ENCODE measurements around the gene FOXA3. TPM values are rescaled to one million over a fixed set of nuclear protein-coding genes. Genes with fewer than 3 reads are reported as not detected.

FOXA3 gene
- total RNA-seq, 1 donor from 2014 or later: 1.0 TPM

- H3K4me1 Mint-ChIP-seq (ENCODE audit: low read depth, unreplicated experiment): peaks cover 15% of the 10 kb centered on the region
- H3K27ac Mint-ChIP-seq (ENCODE audit: unreplicated experiment): peak overlapping the region; percentile 57
These were observed 36.5 kb upstream of the FOXA3 start for GRCh38 chr19:45827459-45828093.

DNA sequence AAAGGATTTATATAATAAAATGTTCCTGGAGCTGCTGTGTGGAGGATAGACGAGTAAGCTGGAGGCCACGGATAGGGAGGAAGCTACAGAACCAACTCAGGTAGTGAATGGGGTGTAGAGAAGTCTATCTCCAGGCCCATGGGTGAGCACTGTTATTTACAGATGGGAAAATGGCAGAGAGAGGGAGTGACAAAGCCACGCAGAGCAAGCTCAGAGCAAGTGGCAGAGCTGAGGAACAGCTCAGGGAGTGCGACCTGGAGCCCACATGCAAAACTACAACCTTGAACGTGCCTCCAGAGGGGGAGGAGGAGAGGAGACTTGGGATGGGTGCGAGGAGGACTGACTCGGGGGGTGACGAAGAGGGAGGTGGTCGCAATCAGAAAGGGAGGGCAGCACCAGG, 35.6 kb upstream of the FOXA3 start:
- Mint-ChIP-seq H3K4me3 (ENCODE audit: unreplicated experiment) (peak overlapping the region; percentile 16), H3K27me3 (ENCODE audit: unreplicated experiment) (peaks cover 7% of the 10 kb centered on the region), H3K36me3 (ENCODE audit: unreplicated experiment) (no peaks in the 10 kb centered on the region), H3K4me1 (ENCODE audit: low read depth, unreplicated experiment) (peaks cover 15% of the 10 kb centered on the region), H3K9me3 (ENCODE audit: unreplicated experiment) (no peaks in the 10 kb centered on the region), H3K27ac (ENCODE audit: unreplicated experiment) (no peak overlapping the region)
- DNase-seq: no peak
- TF ChIP-seq, protein P1, sequence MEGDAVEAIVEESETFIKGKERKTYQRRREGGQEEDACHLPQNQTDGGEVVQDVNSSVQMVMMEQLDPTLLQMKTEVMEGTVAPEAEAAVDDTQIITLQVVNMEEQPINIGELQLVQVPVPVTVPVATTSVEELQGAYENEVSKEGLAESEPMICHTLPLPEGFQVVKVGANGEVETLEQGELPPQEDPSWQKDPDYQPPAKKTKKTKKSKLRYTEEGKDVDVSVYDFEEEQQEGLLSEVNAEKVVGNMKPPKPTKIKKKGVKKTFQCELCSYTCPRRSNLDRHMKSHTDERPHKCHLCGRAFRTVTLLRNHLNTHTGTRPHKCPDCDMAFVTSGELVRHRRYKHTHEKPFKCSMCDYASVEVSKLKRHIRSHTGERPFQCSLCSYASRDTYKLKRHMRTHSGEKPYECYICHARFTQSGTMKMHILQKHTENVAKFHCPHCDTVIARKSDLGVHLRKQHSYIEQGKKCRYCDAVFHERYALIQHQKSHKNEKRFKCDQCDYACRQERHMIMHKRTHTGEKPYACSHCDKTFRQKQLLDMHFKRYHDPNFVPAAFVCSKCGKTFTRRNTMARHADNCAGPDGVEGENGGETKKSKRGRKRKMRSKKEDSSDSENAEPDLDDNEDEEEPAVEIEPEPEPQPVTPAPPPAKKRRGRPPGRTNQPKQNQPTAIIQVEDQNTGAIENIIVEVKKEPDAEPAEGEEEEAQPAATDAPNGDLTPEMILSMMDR (IDR thresholded peaks at IDR 0.05; ENCODE audit: partially characterized antibody, unreplicated experiment): no peak

More at GRCh38 chr19:45827459-45828093, 36.5 kb upstream of the FOXA3 start:
- Mint-ChIP-seq H3K27me3 (ENCODE audit: unreplicated experiment) (peaks cover 7% of the 10 kb centered on the region), H3K4me3 (ENCODE audit: unreplicated experiment) (peak overlapping the region; percentile 16), H3K36me3 (ENCODE audit: unreplicated experiment) (no peaks in the 10 kb centered on the region), H3K9me3 (ENCODE audit: unreplicated experiment) (peaks cover 2% of the 10 kb centered on the region)
- TF ChIP-seq, protein P1 (IDR thresholded peaks at IDR 0.05; ENCODE audit: partially characterized antibody, unreplicated experiment): peak; percentile 26
- no peak for DNase-seq

DNA sequence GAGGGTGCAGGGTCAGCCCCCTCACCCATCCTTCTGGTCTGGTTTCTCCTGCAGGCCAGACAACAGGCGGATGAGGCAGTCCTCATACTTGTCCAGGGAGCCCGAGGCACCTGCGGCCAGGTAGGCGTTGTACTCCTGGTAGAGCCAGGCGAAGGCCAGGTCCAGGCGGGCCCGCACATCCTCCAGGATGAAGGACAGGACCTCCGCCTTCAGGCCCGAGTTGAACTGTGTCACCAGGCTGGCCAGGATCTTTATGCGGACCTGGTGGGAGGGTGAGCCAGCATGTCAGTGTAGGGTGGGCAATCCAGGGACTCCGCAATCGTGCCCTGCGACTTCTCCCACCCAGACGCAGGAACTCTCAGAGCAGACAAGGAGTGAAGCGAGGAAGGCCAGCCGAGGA, 35.2 kb upstream of the FOXA3 start:
- Mint-ChIP-seq H3K27ac (ENCODE audit: unreplicated experiment) (no peak overlapping the region), H3K4me3 (ENCODE audit: unreplicated experiment) (no peak overlapping the region), H3K4me1 (ENCODE audit: low read depth, unreplicated experiment) (peaks cover 15% of the 10 kb centered on the region), H3K36me3 (ENCODE audit: unreplicated experiment) (no peaks in the 10 kb centered on the region), H3K9me3 (ENCODE audit: unreplicated experiment) (no peaks in the 10 kb centered on the region), H3K27me3 (ENCODE audit: unreplicated experiment) (peaks cover 7% of the 10 kb centered on the region)
- DNase-seq: no peak
- TF ChIP-seq, protein P1 (IDR thresholded peaks at IDR 0.05; ENCODE audit: partially characterized antibody, unreplicated experiment): no peak

- H3K4me3 Mint-ChIP-seq (ENCODE audit: unreplicated experiment): no peak overlapping the region
- H3K4me1 Mint-ChIP-seq (ENCODE audit: low read depth, unreplicated experiment): no peaks in the 10 kb centered on the region
- H3K27me3 Mint-ChIP-seq (ENCODE audit: unreplicated experiment): no peaks in the 10 kb centered on the region
- H3K9me3 Mint-ChIP-seq (ENCODE audit: unreplicated experiment): peaks cover 2% of the 10 kb centered on the region
- no peak overlapping the region for H3K27ac Mint-ChIP-seq (ENCODE audit: unreplicated experiment)
- TF ChIP-seq, protein P1 (IDR thresholded peaks at IDR 0.05; ENCODE audit: partially characterized antibody, unreplicated experiment): no peak
- DNase-seq: no peak
- peaks cover 5% of the 10 kb centered on the region for H3K36me3 Mint-ChIP-seq (ENCODE audit: unreplicated experiment)
These were observed 29.2 kb upstream of the FOXA3 start for GRCh38 chr19:45834970-45835369.

- H3K27ac Mint-ChIP-seq (ENCODE audit: unreplicated experiment): no peak overlapping the region
- peaks cover 2% of the 10 kb centered on the region for H3K9me3 Mint-ChIP-seq (ENCODE audit: unreplicated experiment)
- no peak overlapping the region for H3K4me3 Mint-ChIP-seq (ENCODE audit: unreplicated experiment)
- no peak for DNase-seq
- H3K4me1 Mint-ChIP-seq (ENCODE audit: low read depth, unreplicated experiment): no peaks in the 10 kb centered on the region
- peaks cover 5% of the 10 kb centered on the region for H3K36me3 Mint-ChIP-seq (ENCODE audit: unreplicated experiment)
- TF ChIP-seq, protein P1 (IDR thresholded peaks at IDR 0.05; ENCODE audit: partially characterized antibody, unreplicated experiment): no peak
- no peaks in the 10 kb centered on the region for H3K27me3 Mint-ChIP-seq (ENCODE audit: unreplicated experiment)
These were observed 21.9 kb upstream of the FOXA3 start for GRCh38 chr19:45842198-45842597.

All from glutamatergic neuron (in vitro differentiated cells).